Omental fat pad (tissue), 4 donors: Measurements from ENCODE around the gene NDUFS3. TPM values are rescaled to one million over a fixed set of nuclear protein-coding genes. Genes with fewer than 3 reads are reported as not detected.

ENCODE experiments used
- small RNA-seq: library from RNA; depleted of rRNA; stranded (forward); fragments of <200 nt; gene quantifications from one replicate; pipeline ENCODE3, GENCODE V24; 2016
- total RNA-seq, 4 donors: library from RNA; depleted of rRNA; stranded (reverse); fragments of >200 nt; gene quantifications; one replicate each; pipeline ENCODE4 v1.1.0, GENCODE V29; 2016

The NDUFS3 gene
- total RNA-seq, 4 donors from 2014 or later, result 46.4 to 51.9 (median 48.6) TPM

Small RNA genes within 50 kb of the gene (small RNA-seq; reads per million reads assigned to genes)
- gene RN7SL652P, result not detected
- gene RNU5E-10P, result not detected

Other genes starting within 250 kb of the NDUFS3 start
- gene MYBPC3, start 226.4 kb upstream of the NDUFS3 start, total RNA-seq, result under 1 TPM; 0.19 to 0.79 (median 0.21) TPM
- 10 to 100 TPM; 25.0 to 69.4 (median 48.4) TPM for gene SPI1, start 200.5 kb upstream of the NDUFS3 start, total RNA-seq
- gene SLC39A13, start 170.5 kb upstream of the NDUFS3 start, total RNA-seq, result 10 to 100 TPM; 41.5 to 57.1 (median 50.6) TPM
- gene PSMC3, start 152.6 kb upstream of the NDUFS3 start, total RNA-seq, result 100 to 1,000 TPM in 3 of 4 donors, 10 to 100 TPM in 1; 90.1 to 142 (median 123) TPM
- gene RAPSN, start 129.9 kb upstream of the NDUFS3 start, total RNA-seq, result under 1 TPM in 2 of 4 donors, not detected in 2; 0.24 to 0.37 TPM
- gene CELF1, start 25.9 kb upstream of the NDUFS3 start, total RNA-seq, result 100 to 1,000 TPM in 2 of 4 donors, 10 to 100 TPM in 2; 90.3 to 126 (median 110) TPM
- 100 to 1,000 TPM in 3 of 4 donors, 10 to 100 TPM in 1; 99.2 to 173 (median 112) TPM for gene PTPMT1, start 13.5 kb upstream of the NDUFS3 start, total RNA-seq
- gene KBTBD4, start 104 bp upstream of the NDUFS3 start, total RNA-seq, result 10 to 100 TPM; 12.4 to 18.7 (median 16.7) TPM
- gene FAM180B, start 7.6 kb downstream of the NDUFS3 start, total RNA-seq, result under 1 TPM in 1 of 4 donors, not detected in 3; 0.48 TPM
- gene C1QTNF4, start 15.3 kb downstream of the NDUFS3 start, total RNA-seq, result 1 to 10 TPM in 3 of 4 donors, under 1 TPM in 1; 0.88 to 3.6 (median 2.1) TPM
- gene MTCH2, start 63.5 kb downstream of the NDUFS3 start, total RNA-seq, result 10 to 100 TPM; 38.6 to 68.9 (median 55.6) TPM
- gene AGBL2, start 136.3 kb downstream of the NDUFS3 start, total RNA-seq, result 1 to 10 TPM in 2 of 4 donors, not detected in 2; 1.7 to 1.9 TPM
- 100 to 1,000 TPM in 2 of 4 donors, 10 to 100 TPM in 2; 86.4 to 195 (median 137) TPM for gene FNBP4, start 188.3 kb downstream of the NDUFS3 start, total RNA-seq